ENCODE results near the gene KMT2D.

The KMT2D gene

DNA sequence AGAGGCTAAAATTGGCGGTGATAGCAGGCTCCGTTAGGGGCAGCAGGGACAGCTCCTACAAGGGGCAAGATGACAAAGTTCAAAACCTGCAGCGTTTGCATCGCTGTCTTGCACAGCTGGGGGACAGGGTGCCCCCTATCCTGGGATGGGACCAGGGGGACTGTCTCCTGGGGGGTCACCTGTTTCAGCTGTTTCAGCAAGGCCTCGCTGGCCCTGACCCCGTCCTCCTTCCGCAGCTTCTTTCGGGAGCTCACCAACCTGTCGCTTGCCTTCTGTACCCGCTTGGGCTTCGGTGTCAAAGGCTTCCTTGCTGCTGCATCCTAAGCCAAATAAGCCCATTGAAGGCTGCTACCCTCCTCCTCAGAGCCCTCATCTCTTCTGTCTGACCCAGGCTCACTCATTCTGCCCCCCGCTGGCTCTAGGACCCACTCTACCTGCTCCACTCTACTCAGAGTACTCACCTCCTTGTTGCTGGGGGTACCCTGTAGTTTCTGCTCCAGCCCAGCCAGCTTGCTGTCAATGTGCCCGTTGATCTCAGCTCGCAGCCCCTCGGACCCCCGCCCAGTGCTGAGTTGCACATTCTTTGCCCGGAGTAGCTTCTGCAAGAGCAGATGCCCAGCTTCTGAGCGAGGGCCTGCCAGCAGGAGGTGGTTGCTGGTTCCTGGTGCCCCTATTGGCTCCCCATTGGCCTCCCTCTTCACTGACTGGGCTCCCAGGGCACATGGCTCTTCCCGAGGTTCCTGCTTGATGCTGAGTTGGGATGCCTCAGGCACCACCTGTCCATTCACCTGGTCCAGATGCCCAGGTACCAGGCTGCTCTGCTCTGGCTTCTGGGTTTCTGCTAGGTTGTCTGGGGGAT is 29.7 kb downstream of the KMT2D start:
- Histone ChIP-seq H3K9ac (ENCODE audit: insufficient read length) (no peak overlapping the region), H3K4me3 (no peak overlapping the region), H3K27ac (no peak overlapping the region), H3K9me3 (ENCODE audit: low read depth, low read length) (no peaks in the 10 kb centered on the region), H3K36me3 (ENCODE audit: insufficient read depth, low read length) (peaks cover 77% of the 10 kb centered on the region)
- no peak for TF ChIP-seq POLR2AphosphoS5 (IDR thresholded peaks at IDR 0.05; ENCODE audit: borderline replicate concordance, low read depth, low read length)
- no peak for TF ChIP-seq EZH2 (IDR thresholded peaks at IDR 0.05)
- no peak for TF ChIP-seq FOXP2 (optimal IDR thresholded peaks at IDR 0.05; ENCODE audit: control extremely low read depth, extremely low read length, insufficient read depth)
- no peak for DNase-seq (ENCODE audit: low read depth, low spot score)

DNA sequence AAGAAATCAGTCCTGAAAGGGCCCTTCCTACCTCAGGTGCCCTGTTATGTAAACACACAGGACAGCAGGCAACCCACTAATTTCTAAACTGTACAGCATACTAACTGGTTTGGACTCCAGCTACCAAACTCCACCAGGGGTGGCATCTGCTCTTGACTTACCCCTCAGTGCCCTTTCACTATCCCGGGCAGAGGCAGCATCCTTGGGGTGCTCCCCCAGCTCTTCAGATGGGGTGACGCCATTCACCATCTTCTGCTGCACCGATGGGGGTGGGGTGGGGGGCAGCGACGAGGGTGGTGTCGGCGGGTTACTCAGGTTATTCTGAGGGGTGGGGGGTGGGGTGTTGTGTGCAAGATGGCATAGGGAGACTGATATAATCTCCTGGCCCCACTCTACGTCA is 30.5 kb downstream of the KMT2D start:
- H3K36me3 ChIP-seq (ENCODE audit: insufficient read depth, low read length): peaks cover 80% of the 10 kb centered on the region; the same call in 1 of the 2 replicates
- no peaks in the 10 kb centered on the region for H3K9me3 ChIP-seq (ENCODE audit: low read depth, low read length)
- H3K4me3 ChIP-seq: no peak overlapping the region
- DNase-seq (ENCODE audit: low read depth, low spot score): no peak
- H3K27ac ChIP-seq: no peak overlapping the region
- H3K9ac ChIP-seq (ENCODE audit: insufficient read length): no peak overlapping the region
- TF ChIP-seq FOXP2 (optimal IDR thresholded peaks at IDR 0.05; ENCODE audit: control extremely low read depth, extremely low read length, insufficient read depth) (no peak), EZH2 (IDR thresholded peaks at IDR 0.05) (no peak), POLR2AphosphoS5 (IDR thresholded peaks at IDR 0.05; ENCODE audit: borderline replicate concordance, low read depth, low read length) (no peak)

DNA sequence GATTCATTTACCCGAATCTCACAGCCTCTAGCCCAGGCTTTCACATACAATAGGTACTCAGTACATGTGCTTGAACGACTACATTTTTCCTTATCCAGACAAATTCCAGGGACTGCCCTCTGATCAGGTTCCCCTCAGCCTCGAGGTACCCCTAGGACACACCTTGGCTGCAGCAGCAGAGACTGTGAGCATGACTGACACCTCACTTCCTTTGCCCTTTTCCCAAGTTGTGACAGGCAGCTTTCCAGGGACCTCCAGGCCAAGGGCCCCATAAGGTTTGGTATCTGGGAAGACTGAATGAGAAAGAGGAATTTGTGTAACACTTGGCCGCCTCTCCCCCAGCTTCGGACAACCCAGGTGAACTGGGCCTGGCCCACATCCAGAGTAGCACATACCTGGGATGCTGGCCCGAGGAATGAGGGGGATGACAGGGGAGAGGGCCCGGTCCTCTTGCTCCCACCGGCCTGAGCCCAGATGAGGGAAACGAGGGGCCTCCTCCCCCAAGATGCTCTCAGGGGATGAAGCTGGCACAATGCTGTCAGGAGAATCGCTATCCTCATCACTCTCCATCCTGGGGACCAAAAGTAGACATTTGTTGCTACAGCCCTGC is 31.8 kb downstream of the KMT2D start:
- H3K36me3 ChIP-seq (ENCODE audit: insufficient read depth, low read length): peaks cover 77% of the 10 kb centered on the region; the same call in 1 of the 2 replicates
- H3K9me3 ChIP-seq (ENCODE audit: low read depth, low read length): no peaks in the 10 kb centered on the region
- no peak overlapping the region for H3K27ac ChIP-seq
- DNase-seq (ENCODE audit: low read depth, low spot score): no peak
- H3K9ac ChIP-seq (ENCODE audit: insufficient read length): no peak overlapping the region
- no peak for TF ChIP-seq EZH2 (IDR thresholded peaks at IDR 0.05)
- no peak for TF ChIP-seq POLR2AphosphoS5 (IDR thresholded peaks at IDR 0.05; ENCODE audit: borderline replicate concordance, low read depth, low read length)
- no peak for TF ChIP-seq FOXP2 (optimal IDR thresholded peaks at IDR 0.05; ENCODE audit: control extremely low read depth, extremely low read length, insufficient read depth)
- H3K4me3 ChIP-seq: no peak overlapping the region

DNA sequence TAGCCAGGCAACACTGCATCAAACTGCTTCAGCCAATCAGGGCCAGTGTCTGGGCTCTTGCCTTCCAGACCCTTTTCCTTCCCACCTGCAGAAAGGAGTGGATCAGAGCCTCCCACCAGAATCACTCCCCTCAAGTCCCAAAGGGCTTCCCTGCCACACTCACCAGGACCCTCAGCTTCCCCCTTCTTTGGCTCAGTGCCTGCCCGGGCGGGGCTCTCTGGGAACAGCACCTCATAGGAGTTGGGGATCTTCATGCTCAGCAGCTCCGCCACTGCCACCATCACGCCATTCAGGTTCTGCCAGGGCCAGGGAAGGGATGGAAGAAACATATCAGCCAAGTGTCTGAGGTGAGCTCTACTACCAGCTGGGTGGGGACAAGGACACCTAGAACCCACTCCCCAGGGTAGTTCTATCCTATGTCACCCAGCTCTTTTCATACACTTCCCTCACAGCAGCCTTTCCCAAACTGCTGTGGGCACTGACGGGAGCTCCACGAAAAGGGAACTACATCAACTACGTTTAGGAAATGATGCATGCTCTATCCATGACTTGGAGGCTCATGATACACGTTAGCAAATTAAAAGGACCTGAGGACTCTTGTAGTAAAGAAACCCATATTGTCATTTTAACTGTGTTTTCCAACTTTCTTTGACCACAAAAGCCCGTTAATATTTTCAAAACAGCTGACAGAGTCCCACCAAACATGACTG is 32.6 kb downstream of the KMT2D start:
- H3K27ac ChIP-seq: no peak overlapping the region
- H3K9ac ChIP-seq (ENCODE audit: insufficient read length): no peak overlapping the region
- DNase-seq (ENCODE audit: low read depth, low spot score): no peak
- no peak overlapping the region for H3K4me3 ChIP-seq
- TF ChIP-seq EZH2 (IDR thresholded peaks at IDR 0.05): no peak
- no peak for TF ChIP-seq POLR2AphosphoS5 (IDR thresholded peaks at IDR 0.05; ENCODE audit: borderline replicate concordance, low read depth, low read length)
- no peak for TF ChIP-seq FOXP2 (optimal IDR thresholded peaks at IDR 0.05; ENCODE audit: control extremely low read depth, extremely low read length, insufficient read depth)
- H3K9me3 ChIP-seq (ENCODE audit: low read depth, low read length): no peaks in the 10 kb centered on the region
- peaks cover 76% of the 10 kb centered on the region; the same call in 1 of the 2 replicates for H3K36me3 ChIP-seq (ENCODE audit: insufficient read depth, low read length)

DNA sequence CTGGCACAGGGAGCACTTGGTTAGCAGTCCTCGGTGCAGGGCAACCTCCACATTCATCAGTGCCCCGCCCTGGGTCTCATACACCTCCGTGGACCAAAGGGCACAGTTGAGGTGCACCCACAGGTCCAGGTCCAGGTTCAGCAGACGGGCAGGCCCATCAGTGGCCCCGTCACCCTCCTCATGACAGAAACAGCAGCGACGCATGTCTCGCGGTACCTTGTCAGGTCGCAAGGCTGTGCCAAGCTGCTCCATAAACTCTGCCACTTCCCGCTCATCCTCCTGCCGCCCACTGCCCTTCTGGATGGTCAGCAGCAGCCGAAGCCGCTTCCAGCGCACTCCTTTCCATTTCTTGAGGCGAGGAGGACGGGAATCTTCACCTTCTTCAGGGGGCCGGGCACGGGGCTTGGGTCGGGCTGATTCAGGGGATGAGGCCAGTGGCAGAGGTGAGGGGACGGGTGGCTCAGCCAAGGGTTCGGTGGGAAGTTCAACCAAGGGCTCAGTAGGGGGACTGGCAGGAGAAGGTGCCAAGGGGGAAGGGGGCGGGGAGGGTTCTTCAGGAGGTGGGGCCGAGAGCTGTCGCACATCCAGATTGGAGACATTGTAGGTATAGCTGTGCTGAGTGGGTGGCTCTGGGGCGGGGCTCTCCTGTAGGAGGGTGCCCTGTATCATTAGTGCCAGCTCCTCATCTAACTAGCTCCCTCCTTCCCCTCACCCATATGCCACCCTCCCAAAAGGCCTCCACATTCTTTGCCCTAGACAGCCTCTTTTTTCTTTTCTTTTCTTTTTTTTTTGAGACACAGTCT is 33.7 kb downstream of the KMT2D start:
- Histone ChIP-seq H3K36me3 (ENCODE audit: insufficient read depth, low read length) (peaks cover 76% of the 10 kb centered on the region; the same call in 1 of the 2 replicates), H3K4me3 (no peak overlapping the region), H3K27ac (no peak overlapping the region), H3K9ac (ENCODE audit: insufficient read length) (no peak overlapping the region), H3K9me3 (ENCODE audit: low read depth, low read length) (no peaks in the 10 kb centered on the region)
- no peak for DNase-seq (ENCODE audit: low read depth, low spot score)
- no peak for TF ChIP-seq POLR2AphosphoS5 (IDR thresholded peaks at IDR 0.05; ENCODE audit: borderline replicate concordance, low read depth, low read length)
- no peak for TF ChIP-seq FOXP2 (optimal IDR thresholded peaks at IDR 0.05; ENCODE audit: control extremely low read depth, extremely low read length, insufficient read depth)
- TF ChIP-seq EZH2 (IDR thresholded peaks at IDR 0.05): no peak

DNA sequence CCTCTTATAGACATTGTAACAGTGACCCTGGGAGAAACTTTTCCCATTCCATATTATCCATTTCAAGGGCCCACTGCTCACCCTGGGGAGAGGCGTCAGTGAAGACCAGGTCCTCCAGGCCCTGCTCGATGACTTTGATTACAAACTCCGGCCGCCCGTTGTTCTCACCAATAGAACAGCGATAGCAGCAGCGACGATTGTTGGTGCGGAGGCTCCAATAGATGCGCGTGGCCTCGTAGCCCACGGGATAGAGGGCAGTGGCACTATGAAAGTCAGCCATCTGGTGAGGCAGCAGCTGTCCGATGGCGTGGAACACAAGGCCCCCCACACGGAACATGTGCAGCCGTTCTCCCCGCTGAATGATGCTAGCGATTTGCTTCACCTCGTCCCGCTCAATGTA is 34.5 kb downstream of the KMT2D start:
- Histone ChIP-seq H3K4me3 (no peak overlapping the region), H3K9me3 (ENCODE audit: low read depth, low read length) (no peaks in the 10 kb centered on the region), H3K36me3 (ENCODE audit: insufficient read depth, low read length) (peaks cover 76% of the 10 kb centered on the region; the same call in 1 of the 2 replicates), H3K27ac (no peak overlapping the region), H3K9ac (ENCODE audit: insufficient read length) (no peak overlapping the region)
- TF ChIP-seq POLR2AphosphoS5 (IDR thresholded peaks at IDR 0.05; ENCODE audit: borderline replicate concordance, low read depth, low read length) (no peak), FOXP2 (optimal IDR thresholded peaks at IDR 0.05; ENCODE audit: control extremely low read depth, extremely low read length, insufficient read depth) (no peak), EZH2 (IDR thresholded peaks at IDR 0.05) (no peak)
- DNase-seq (ENCODE audit: low read depth, low spot score): no peak

DNA sequence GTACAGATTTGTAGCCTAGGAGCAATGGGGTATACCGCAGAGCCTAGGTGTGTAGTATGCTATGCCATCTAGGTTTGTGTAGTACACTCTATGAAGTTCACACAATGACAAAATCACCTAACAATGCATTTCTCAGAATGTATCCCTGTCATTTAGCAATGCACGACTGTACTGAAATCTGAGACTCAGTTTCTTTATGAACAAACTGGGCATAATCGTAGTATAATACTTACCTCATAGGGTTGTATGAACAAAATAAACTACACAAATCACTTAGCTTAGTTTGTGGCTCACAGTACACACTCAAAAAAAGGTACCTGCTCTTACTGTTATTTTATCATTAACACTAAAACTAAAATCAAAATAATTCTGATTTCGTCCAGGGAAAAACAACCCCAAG is 35.1 kb downstream of the KMT2D start:
- TF ChIP-seq POLR2AphosphoS5 (IDR thresholded peaks at IDR 0.05; ENCODE audit: borderline replicate concordance, low read depth, low read length): no peak
- no peak for TF ChIP-seq FOXP2 (optimal IDR thresholded peaks at IDR 0.05; ENCODE audit: control extremely low read depth, extremely low read length, insufficient read depth)
- TF ChIP-seq EZH2 (IDR thresholded peaks at IDR 0.05): no peak

More for the DNA sequence above, 35.1 kb downstream of the KMT2D start:
- H3K9ac ChIP-seq (ENCODE audit: insufficient read length): no peak overlapping the region
- no peak overlapping the region for H3K4me3 ChIP-seq
- peaks cover 76% of the 10 kb centered on the region; the same call in 1 of the 2 replicates for H3K36me3 ChIP-seq (ENCODE audit: insufficient read depth, low read length)
- no peak overlapping the region for H3K27ac ChIP-seq
- no peaks in the 10 kb centered on the region for H3K9me3 ChIP-seq (ENCODE audit: low read depth, low read length)
- DNase-seq (ENCODE audit: low read depth, low spot score): no peak

Measured in SK-N-MC (cell line).